BLaER1 treated with 17β-estradiol and CSF1 and Interleukin-3, amounts not matched to agents 10 nM and 100 nM (cell line): ENCODE measurements around the gene IFIT5.
A peak's percentile ranks its signal among the peaks of the same experiment; 100 is the strongest.

Experiments
- H3K27ac ChIP-seq, 11 experiments: shearing (Covaris generic); formaldehyde crosslinking; 2 replicates each; pipeline ENCODE4 v1.8.1; 2022
- H3K27me3 ChIP-seq, 11 experiments: shearing (Covaris generic); formaldehyde crosslinking; 2 replicates each; pipeline ENCODE4 v1.8.1; 2022
- H3K36me3 ChIP-seq, 11 experiments: shearing (Covaris generic); formaldehyde crosslinking; 2 replicates each; pipeline ENCODE4 v1.8.1; 2022
- H3K4me1 ChIP-seq, 10 experiments: shearing (Covaris generic); formaldehyde crosslinking; 2 replicates each; pipeline ENCODE4 v1.8.1; 2022
- H3K4me2 ChIP-seq, 11 experiments: shearing (Covaris generic); formaldehyde crosslinking; 2 replicates each; pipeline ENCODE4 v1.8.1; 2022
- H3K4me3 ChIP-seq, 10 experiments: shearing (Covaris generic); formaldehyde crosslinking; 2 replicates each; pipeline ENCODE4 v1.8.1; 2022
- H3K9ac ChIP-seq, 11 experiments: shearing (Covaris generic); formaldehyde crosslinking; 2 replicates each; pipeline ENCODE4 v1.8.1; 2022
- H3K9me3 ChIP-seq, 11 experiments: shearing (Covaris generic); formaldehyde crosslinking; replicated peaks in 1 of 11; 2 replicates each; pipeline ENCODE4 v1.8.1; 2022
- H4K20me1 ChIP-seq, 11 experiments: shearing (Covaris generic); formaldehyde crosslinking; 2 replicates each; pipeline ENCODE4 v1.8.1; 2022
- Cebpa-rat ChIP-seq, 11 experiments: shearing (Covaris generic); IDR thresholded peaks; 2 replicates each; pipeline ENCODE4 v1.8.1; 2022

IFIT5 gene

GRCh38 chr10:89414146-89414878, at the start of gene IFIT5:
IFIT5 (plus strand) TSS chr10:89414568; CDS start chr10:89414799, 231 bp downstream.
- H3K9ac ChIP-seq: peak within 1 kb of the TSS; percentile 84 to 97 (median 93)
- peaks cover 6 to 13% (median 11%) of the 10 kb centered on the region in 11 experiments for H3K9me3 ChIP-seq
- TF ChIP-seq Cebpa-rat (IDR thresholded peaks at IDR 0.05): no peak
- peak within 1 kb of the TSS; percentile 75 to 92 (median 84) for H3K4me3 ChIP-seq
- H3K4me2 ChIP-seq: peak within 1 kb of the TSS; percentile 67 to 93 (median 84)
- H3K36me3 ChIP-seq: peaks cover 13 to 22% (median 15%) of the 10 kb centered on the region in 11 experiments; a peak in 21 of 22 replicates
- H3K4me1 ChIP-seq: peaks cover 37 to 66% (median 50%) of the 10 kb centered on the region in 10 experiments
- no peaks in the 10 kb centered on the region for H3K27me3 ChIP-seq
- H3K27ac ChIP-seq: peak within 1 kb of the TSS; percentile 84 to 98 (median 94)
- H4K20me1 ChIP-seq: peaks cover 0 to 26% (median 0%) of the 10 kb centered on the region in 11 experiments; a peak in 9 of 22 replicates

- no peaks in the 10 kb centered on the region for H3K27me3 ChIP-seq
- H3K27ac ChIP-seq: no peak overlapping the region; a peak in 1 of 22 replicates
- peak overlapping the region in 3 of 11 experiments; percentile 62 to 73 (median 63); a peak in 6 of 22 replicates for H3K4me2 ChIP-seq
- H3K9ac ChIP-seq: no peak overlapping the region; a peak in 1 of 22 replicates
- H3K36me3 ChIP-seq: no peaks in the 10 kb centered on the region
- H3K4me3 ChIP-seq: no peak overlapping the region
- H3K9me3 ChIP-seq: no peaks in the 10 kb centered on the region
- H3K4me1 ChIP-seq: peaks cover 0 to 55% (median 13%) of the 10 kb centered on the region in 10 experiments; a peak in 13 of 20 replicates
- no peak for TF ChIP-seq Cebpa-rat (IDR thresholded peaks at IDR 0.05)
- H4K20me1 ChIP-seq: no peaks in the 10 kb centered on the region
These were observed 46.8 kb upstream of the IFIT5 start for GRCh38 chr10:89367529-89367928.

- Histone ChIP-seq H4K20me1 (no peaks in the 10 kb centered on the region), H3K4me1 (peaks cover 0 to 51% (median 13%) of the 10 kb centered on the region in 10 experiments; a peak in 13 of 20 replicates), H3K9me3 (no peaks in the 10 kb centered on the region), H3K4me3 (no peak overlapping the region), H3K4me2 (peak overlapping the region in 3 of 11 experiments; percentile 62 to 73 (median 63); a peak in 6 of 22 replicates), H3K27ac (no peak overlapping the region; a peak in 1 of 22 replicates), H3K27me3 (no peaks in the 10 kb centered on the region), H3K9ac (no peak overlapping the region; a peak in 1 of 22 replicates), H3K36me3 (no peaks in the 10 kb centered on the region)
- no peak for TF ChIP-seq Cebpa-rat (IDR thresholded peaks at IDR 0.05)
These were observed 46.2 kb upstream of the IFIT5 start for GRCh38 chr10:89368129-89368528.

GRCh38 chr10:89369156-89370105, 44.9 kb upstream of the IFIT5 start:
- Histone ChIP-seq H3K27ac (peak overlapping the region in 5 of 11 experiments; percentile 18 to 54 (median 37); a peak in 7 of 22 replicates), H3K4me1 (peaks cover 0 to 51% (median 11%) of the 10 kb centered on the region in 10 experiments; a peak in 12 of 20 replicates), H3K27me3 (no peaks in the 10 kb centered on the region), H3K4me3 (no peak overlapping the region), H3K9me3 (no peaks in the 10 kb centered on the region), H3K36me3 (no peaks in the 10 kb centered on the region), H3K4me2 (peak overlapping the region in 7 of 11 experiments; percentile 5 to 73 (median 62); a peak in 11 of 22 replicates), H3K9ac (peak overlapping the region in 4 of 11 experiments; percentile 17 to 51 (median 34); a peak in 5 of 22 replicates), H4K20me1 (no peaks in the 10 kb centered on the region)
- TF ChIP-seq Cebpa-rat (IDR thresholded peaks at IDR 0.05): no peak

GRCh38 chr10:89371079-89371478, 43.3 kb upstream of the IFIT5 start:
- Histone ChIP-seq H3K4me1 (peaks cover 0 to 56% (median 11%) of the 10 kb centered on the region in 10 experiments; a peak in 12 of 20 replicates), H3K9ac (no peak overlapping the region), H4K20me1 (no peaks in the 10 kb centered on the region), H3K4me2 (no peak overlapping the region), H3K9me3 (no peaks in the 10 kb centered on the region), H3K36me3 (no peaks in the 10 kb centered on the region), H3K27me3 (no peaks in the 10 kb centered on the region), H3K4me3 (no peak overlapping the region), H3K27ac (no peak overlapping the region)
- TF ChIP-seq Cebpa-rat (IDR thresholded peaks at IDR 0.05): no peak

GRCh38 chr10:89371987-89372386, 42.4 kb upstream of the IFIT5 start:
- peaks cover 0 to 52% (median 11%) of the 10 kb centered on the region in 10 experiments; a peak in 12 of 20 replicates for H3K4me1 ChIP-seq
- no peaks in the 10 kb centered on the region for H3K36me3 ChIP-seq
- no peak overlapping the region for H3K27ac ChIP-seq
- H3K27me3 ChIP-seq: no peaks in the 10 kb centered on the region
- TF ChIP-seq Cebpa-rat (IDR thresholded peaks at IDR 0.05): no peak
- no peak overlapping the region for H3K4me2 ChIP-seq
- H3K4me3 ChIP-seq: no peak overlapping the region
- H3K9me3 ChIP-seq: no peaks in the 10 kb centered on the region
- H3K9ac ChIP-seq: no peak overlapping the region
- H4K20me1 ChIP-seq: no peaks in the 10 kb centered on the region

GRCh38 chr10:89373916-89374711, 40.3 kb upstream of the IFIT5 start:
- Histone ChIP-seq H3K4me3 (no peak overlapping the region), H3K9ac (no peak overlapping the region), H3K36me3 (no peaks in the 10 kb centered on the region), H3K4me1 (peaks cover 0 to 34% (median 7%) of the 10 kb centered on the region in 10 experiments; a peak in 12 of 20 replicates), H3K4me2 (peak overlapping the region in 5 of 11 experiments; percentile 6 to 73 (median 47); a peak in 9 of 22 replicates), H4K20me1 (no peaks in the 10 kb centered on the region), H3K9me3 (no peaks in the 10 kb centered on the region), H3K27ac (peak overlapping the region in 3 of 11 experiments; percentile 1 to 44 (median 21); a peak in 4 of 22 replicates), H3K27me3 (no peaks in the 10 kb centered on the region)
- TF ChIP-seq Cebpa-rat (IDR thresholded peaks at IDR 0.05): no peak

GRCh38 chr10:89374713-89375141, 39.6 kb upstream of the IFIT5 start:
- Histone ChIP-seq H3K4me1 (peaks cover 0 to 28% (median 3%) of the 10 kb centered on the region in 10 experiments; a peak in 8 of 20 replicates), H4K20me1 (no peaks in the 10 kb centered on the region), H3K27me3 (no peaks in the 10 kb centered on the region), H3K27ac (peak overlapping the region in 1 of 11 experiments; percentile 44; a peak in 2 of 22 replicates), H3K4me3 (no peak overlapping the region), H3K9me3 (no peaks in the 10 kb centered on the region), H3K4me2 (peak overlapping the region in 3 of 11 experiments; percentile 47 to 73 (median 72); a peak in 6 of 22 replicates), H3K9ac (no peak overlapping the region), H3K36me3 (no peaks in the 10 kb centered on the region)
- no peak for TF ChIP-seq Cebpa-rat (IDR thresholded peaks at IDR 0.05)
